WTC11 (cell line): ENCODE results near the gene ST6GALNAC3. TPM values are rescaled to one million over a fixed set of nuclear protein-coding genes. Genes with fewer than 3 reads are reported as not detected.

ENCODE experiments used
- ATAC-seq: fragments of 200-7000 bp; cut with Tn5 transposase; 2 replicates; pipeline ENCODE4 v1.10.0; 2021; ENCODE audit warnings: mild to moderate bottlenecking, moderate library complexity
- CTCF ChIA-PET: fragments of 300-600 bp; sonication (Branson Sonifier 250); formaldehyde crosslinking; loops from one replicate; lab custom pipeline; 2021; ENCODE audit warnings: antibody characterized with exemption; lab: Charles Lee
- POLR2A ChIA-PET: fragments of 350-600 bp; sonication (Branson Sonifier 250); formaldehyde crosslinking; loops from one replicate; lab custom pipeline; 2021; ENCODE audit warnings: antibody characterized with exemption; lab: Charles Lee
- DNase-seq: peaks from one replicate; pipeline ENCODE4 v3.0.0; 2021; ENCODE audit warnings: low spot score
- H3K27ac Mint-ChIP-seq: 2 replicates; pipeline ENCODE4 v1.8.0; 2021; ENCODE audit warnings: mixed read lengths
- H3K27me3 Mint-ChIP-seq: 2 replicates; pipeline ENCODE4 v1.8.0; 2021; ENCODE audit warnings: low read depth, mild to moderate bottlenecking, moderate library complexity, mixed read lengths
- H3K36me3 Mint-ChIP-seq: 2 replicates; pipeline ENCODE4 v1.8.0; 2021; ENCODE audit warnings: mixed read lengths
- H3K4me1 Mint-ChIP-seq: 2 replicates; pipeline ENCODE4 v1.8.0; 2022; ENCODE audit warnings: mixed read lengths
- H3K4me3 Mint-ChIP-seq: 2 replicates; pipeline ENCODE4 v1.8.0; 2021; ENCODE audit warnings: mild to moderate bottlenecking, moderate library complexity, mixed read lengths
- H3K9me3 Mint-ChIP-seq: 2 replicates; pipeline ENCODE4 v1.8.0; 2021; ENCODE audit warnings: mixed read lengths
- CBFB ChIP-seq: sonication (generic); formaldehyde crosslinking; IDR thresholded peaks from 2 replicates; pipeline ENCODE4 v1.8.1; 2022; ENCODE audit warnings: mild to moderate bottlenecking, low read depth, missing genetic modification reagents
- FOXJ3 ChIP-seq: sonication (generic); formaldehyde crosslinking; IDR thresholded peaks from 2 replicates; pipeline ENCODE4 v1.9.0; 2021; ENCODE audit warnings: missing genetic modification reagents, mild to moderate bottlenecking, borderline replicate concordance
- IRF2 ChIP-seq: sonication (generic); formaldehyde crosslinking; IDR thresholded peaks from 2 replicates; pipeline ENCODE4 v1.8.0; 2022; ENCODE audit warnings: low read depth, missing genetic modification reagents, borderline replicate concordance
- JUN ChIP-seq: sonication (generic); formaldehyde crosslinking; IDR thresholded peaks from 2 replicates; pipeline ENCODE4 v1.8.0; 2023; ENCODE audit warnings: mild to moderate bottlenecking, missing genetic modification reagents
- NFE2L1 ChIP-seq: sonication (generic); formaldehyde crosslinking; IDR thresholded peaks from 2 replicates; pipeline ENCODE4 v1.8.1; 2023; ENCODE audit warnings: missing genetic modification reagents
- SMAD3 ChIP-seq: sonication (generic); formaldehyde crosslinking; IDR thresholded peaks from 2 replicates; pipeline ENCODE4 v1.8.0; 2022; ENCODE audit warnings: missing genetic modification reagents, mild to moderate bottlenecking, borderline replicate concordance
- TEAD4 ChIP-seq: sonication (generic); formaldehyde crosslinking; IDR thresholded peaks from 2 replicates; pipeline ENCODE4 v1.8.0; 2022; ENCODE audit warnings: mild to moderate bottlenecking, missing genetic modification reagents
- ZNF263 ChIP-seq: sonication (generic); formaldehyde crosslinking; IDR thresholded peaks from 2 replicates; pipeline ENCODE4 v1.8.1; 2022; ENCODE audit warnings: low read depth, mild to moderate bottlenecking, moderate library complexity, missing genetic modification reagents
- ZNF317 ChIP-seq: sonication (generic); formaldehyde crosslinking; IDR thresholded peaks from 2 replicates; pipeline ENCODE4 v1.8.1; 2023; ENCODE audit warnings: low read depth, mild to moderate bottlenecking, moderate library complexity, missing genetic modification reagents, borderline replicate concordance
- total RNA-seq: library from RNA; stranded (reverse); gene quantifications from 3 replicates; pipeline ENCODE4 v1.2.3, GENCODE V29; 2021
- TF ChIP-seq, protein P1 (sequence below): fragments of 250-450 bp; sonication (Bioruptor Pico); IDR thresholded peaks from 2 replicates; pipeline ENCODE4 v1.9.0; 2021; ENCODE audit warnings: mild to moderate bottlenecking
- TF ChIP-seq, protein P2 (sequence below): sonication (generic); formaldehyde crosslinking; IDR thresholded peaks from 2 replicates; pipeline ENCODE4 v1.8.0; 2022; ENCODE audit warnings: missing genetic modification reagents
- TF ChIP-seq, protein P3 (sequence below): sonication (generic); formaldehyde crosslinking; IDR thresholded peaks from 2 replicates; pipeline ENCODE4 v1.8.1; 2022; ENCODE audit warnings: mild to moderate bottlenecking, moderate library complexity, missing genetic modification reagents
- TF ChIP-seq, protein P4 (sequence below): sonication (generic); formaldehyde crosslinking; IDR thresholded peaks from 2 replicates; pipeline ENCODE4 v1.8.1; 2023; ENCODE audit warnings: mild to moderate bottlenecking, missing genetic modification reagents, borderline replicate concordance
- TF ChIP-seq, protein P5 (sequence below): fragments of 250-450 bp; sonication (Bioruptor Pico); IDR thresholded peaks from 2 replicates; pipeline ENCODE4 v1.9.0; 2021; ENCODE audit warnings: moderate library complexity, mild to moderate bottlenecking, inconsistent platforms, borderline replicate concordance
- TF ChIP-seq, protein P6 (sequence below): sonication (generic); formaldehyde crosslinking; IDR thresholded peaks from 2 replicates; pipeline ENCODE4 v1.8.1; 2022; ENCODE audit warnings: low read depth, missing genetic modification reagents, borderline replicate concordance
- TF ChIP-seq, protein P7 (sequence below): fragments of 250-450 bp; sonication (Bioruptor Pico); IDR thresholded peaks from 2 replicates; pipeline ENCODE4 v1.8.0; 2021; ENCODE audit warnings: mild to moderate bottlenecking
- TF ChIP-seq, protein P8 (sequence below): fragments of 250-450 bp; sonication (Bioruptor Pico); IDR thresholded peaks from 2 replicates; pipeline ENCODE4 v1.9.0; 2021; ENCODE audit warnings: mild to moderate bottlenecking

Gene ST6GALNAC3
- total RNA-seq, 1 experiment from 2014 or later, result 11.9 TPM

DNA sequence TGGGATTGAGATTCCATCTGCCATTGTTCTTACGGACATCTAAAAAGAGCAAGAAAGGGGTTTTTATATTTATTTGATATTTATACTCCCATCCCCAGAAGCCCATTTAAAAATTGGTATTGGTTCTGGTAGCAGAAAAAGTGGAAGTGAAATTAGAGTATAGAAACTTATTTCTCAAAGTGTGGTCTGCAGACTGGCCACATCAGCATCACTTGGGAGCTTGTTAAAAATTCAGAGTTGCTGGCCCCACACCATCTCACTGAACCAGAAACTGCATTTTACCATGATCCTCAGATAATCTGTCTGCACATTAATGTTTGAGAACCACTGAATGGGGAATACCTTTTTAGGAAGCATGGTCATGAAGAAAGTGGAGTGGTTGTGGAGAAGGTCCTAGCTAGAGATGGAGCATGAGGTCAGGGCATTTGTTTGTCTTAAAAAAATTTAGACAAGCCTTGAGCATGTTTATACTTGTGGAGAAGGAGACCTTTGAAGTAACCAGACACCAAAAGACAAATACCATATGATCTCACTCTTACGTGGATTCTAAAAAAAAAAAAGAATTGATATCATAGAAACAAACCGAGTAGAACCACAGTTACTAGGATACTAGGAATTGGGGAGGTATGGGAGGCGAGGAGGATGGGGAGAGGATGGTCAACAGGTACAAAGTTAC, 116.3 kb downstream of the ST6GALNAC3 start (continued):
- TF ChIP-seq, protein P1, sequence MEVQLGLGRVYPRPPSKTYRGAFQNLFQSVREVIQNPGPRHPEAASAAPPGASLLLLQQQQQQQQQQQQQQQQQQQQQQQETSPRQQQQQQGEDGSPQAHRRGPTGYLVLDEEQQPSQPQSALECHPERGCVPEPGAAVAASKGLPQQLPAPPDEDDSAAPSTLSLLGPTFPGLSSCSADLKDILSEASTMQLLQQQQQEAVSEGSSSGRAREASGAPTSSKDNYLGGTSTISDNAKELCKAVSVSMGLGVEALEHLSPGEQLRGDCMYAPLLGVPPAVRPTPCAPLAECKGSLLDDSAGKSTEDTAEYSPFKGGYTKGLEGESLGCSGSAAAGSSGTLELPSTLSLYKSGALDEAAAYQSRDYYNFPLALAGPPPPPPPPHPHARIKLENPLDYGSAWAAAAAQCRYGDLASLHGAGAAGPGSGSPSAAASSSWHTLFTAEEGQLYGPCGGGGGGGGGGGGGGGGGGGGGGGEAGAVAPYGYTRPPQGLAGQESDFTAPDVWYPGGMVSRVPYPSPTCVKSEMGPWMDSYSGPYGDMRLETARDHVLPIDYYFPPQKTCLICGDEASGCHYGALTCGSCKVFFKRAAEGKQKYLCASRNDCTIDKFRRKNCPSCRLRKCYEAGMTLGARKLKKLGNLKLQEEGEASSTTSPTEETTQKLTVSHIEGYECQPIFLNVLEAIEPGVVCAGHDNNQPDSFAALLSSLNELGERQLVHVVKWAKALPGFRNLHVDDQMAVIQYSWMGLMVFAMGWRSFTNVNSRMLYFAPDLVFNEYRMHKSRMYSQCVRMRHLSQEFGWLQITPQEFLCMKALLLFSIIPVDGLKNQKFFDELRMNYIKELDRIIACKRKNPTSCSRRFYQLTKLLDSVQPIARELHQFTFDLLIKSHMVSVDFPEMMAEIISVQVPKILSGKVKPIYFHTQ, result no peak
- TF ChIP-seq, all 79 proteins: peak for 0

DNA sequence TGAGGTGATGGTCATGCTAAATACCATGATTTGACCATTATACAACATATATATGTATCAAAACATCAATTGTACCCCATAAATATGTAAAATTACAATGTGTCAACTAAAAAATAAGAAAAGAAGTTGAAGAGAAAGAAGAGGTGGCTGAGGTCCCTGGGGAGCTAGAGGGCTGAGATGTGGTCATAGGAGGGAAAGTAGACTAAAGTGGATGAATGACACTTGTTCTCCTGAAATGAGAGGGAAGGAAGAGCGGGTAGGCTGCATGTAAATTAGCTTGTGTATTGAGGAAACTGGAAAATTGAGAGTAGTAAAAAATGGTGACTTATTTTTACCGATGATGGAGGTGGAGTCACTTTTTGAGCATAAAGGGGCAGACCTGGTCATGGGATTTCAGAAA, 117.0 kb downstream of the ST6GALNAC3 start:
- H3K9me3 Mint-ChIP-seq, result no peaks in the 10 kb centered on the region
- ChIA-PET POLR2A (no interaction called here), CTCF (interaction anchor here (0.7 kb wide), 1 partner anchor 51 kb away, joined by 3 read pairs; no protein-coding TSS in a partner anchor)
- no peak overlapping the region for H3K27ac Mint-ChIP-seq
- no peak overlapping the region for H3K4me3 Mint-ChIP-seq
- DNase-seq, result no peak
- H3K27me3 Mint-ChIP-seq, result no peaks in the 10 kb centered on the region
- no peaks in the 10 kb centered on the region for H3K36me3 Mint-ChIP-seq
- no peak for ATAC-seq
- peaks cover 14% of the 10 kb centered on the region; the same call in 1 of the 2 replicates for H3K4me1 Mint-ChIP-seq
- TF ChIP-seq, protein P2, sequence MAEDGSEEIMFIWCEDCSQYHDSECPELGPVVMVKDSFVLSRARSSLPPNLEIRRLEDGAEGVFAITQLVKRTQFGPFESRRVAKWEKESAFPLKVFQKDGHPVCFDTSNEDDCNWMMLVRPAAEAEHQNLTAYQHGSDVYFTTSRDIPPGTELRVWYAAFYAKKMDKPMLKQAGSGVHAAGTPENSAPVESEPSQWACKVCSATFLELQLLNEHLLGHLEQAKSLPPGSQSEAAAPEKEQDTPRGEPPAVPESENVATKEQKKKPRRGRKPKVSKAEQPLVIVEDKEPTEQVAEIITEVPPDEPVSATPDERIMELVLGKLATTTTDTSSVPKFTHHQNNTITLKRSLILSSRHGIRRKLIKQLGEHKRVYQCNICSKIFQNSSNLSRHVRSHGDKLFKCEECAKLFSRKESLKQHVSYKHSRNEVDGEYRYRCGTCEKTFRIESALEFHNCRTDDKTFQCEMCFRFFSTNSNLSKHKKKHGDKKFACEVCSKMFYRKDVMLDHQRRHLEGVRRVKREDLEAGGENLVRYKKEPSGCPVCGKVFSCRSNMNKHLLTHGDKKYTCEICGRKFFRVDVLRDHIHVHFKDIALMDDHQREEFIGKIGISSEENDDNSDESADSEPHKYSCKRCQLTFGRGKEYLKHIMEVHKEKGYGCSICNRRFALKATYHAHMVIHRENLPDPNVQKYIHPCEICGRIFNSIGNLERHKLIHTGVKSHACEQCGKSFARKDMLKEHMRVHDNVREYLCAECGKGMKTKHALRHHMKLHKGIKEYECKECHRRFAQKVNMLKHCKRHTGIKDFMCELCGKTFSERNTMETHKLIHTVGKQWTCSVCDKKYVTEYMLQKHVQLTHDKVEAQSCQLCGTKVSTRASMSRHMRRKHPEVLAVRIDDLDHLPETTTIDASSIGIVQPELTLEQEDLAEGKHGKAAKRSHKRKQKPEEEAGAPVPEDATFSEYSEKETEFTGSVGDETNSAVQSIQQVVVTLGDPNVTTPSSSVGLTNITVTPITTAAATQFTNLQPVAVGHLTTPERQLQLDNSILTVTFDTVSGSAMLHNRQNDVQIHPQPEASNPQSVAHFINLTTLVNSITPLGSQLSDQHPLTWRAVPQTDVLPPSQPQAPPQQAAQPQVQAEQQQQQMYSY (CRISPR knock-in tag), result no peak
- TF ChIP-seq SMAD3 (CRISPR knock-in tag) (no peak), CBFB (CRISPR knock-in tag) (no peak), FOXJ3 (CRISPR knock-in tag) (no peak), JUN (CRISPR knock-in tag) (no peak), ZNF317 (no peak), TEAD4 (CRISPR knock-in tag) (no peak), IRF2 (CRISPR knock-in tag) (no peak), NFE2L1 (CRISPR knock-in tag) (no peak), ZNF263 (CRISPR knock-in tag) (no peak)
- TF ChIP-seq, protein P3, sequence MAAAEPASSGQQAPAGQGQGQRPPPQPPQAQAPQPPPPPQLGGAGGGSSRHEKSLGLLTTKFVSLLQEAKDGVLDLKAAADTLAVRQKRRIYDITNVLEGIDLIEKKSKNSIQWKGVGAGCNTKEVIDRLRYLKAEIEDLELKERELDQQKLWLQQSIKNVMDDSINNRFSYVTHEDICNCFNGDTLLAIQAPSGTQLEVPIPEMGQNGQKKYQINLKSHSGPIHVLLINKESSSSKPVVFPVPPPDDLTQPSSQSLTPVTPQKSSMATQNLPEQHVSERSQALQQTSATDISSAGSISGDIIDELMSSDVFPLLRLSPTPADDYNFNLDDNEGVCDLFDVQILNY (CRISPR knock-in tag), result no peak
- TF ChIP-seq, protein P4, sequence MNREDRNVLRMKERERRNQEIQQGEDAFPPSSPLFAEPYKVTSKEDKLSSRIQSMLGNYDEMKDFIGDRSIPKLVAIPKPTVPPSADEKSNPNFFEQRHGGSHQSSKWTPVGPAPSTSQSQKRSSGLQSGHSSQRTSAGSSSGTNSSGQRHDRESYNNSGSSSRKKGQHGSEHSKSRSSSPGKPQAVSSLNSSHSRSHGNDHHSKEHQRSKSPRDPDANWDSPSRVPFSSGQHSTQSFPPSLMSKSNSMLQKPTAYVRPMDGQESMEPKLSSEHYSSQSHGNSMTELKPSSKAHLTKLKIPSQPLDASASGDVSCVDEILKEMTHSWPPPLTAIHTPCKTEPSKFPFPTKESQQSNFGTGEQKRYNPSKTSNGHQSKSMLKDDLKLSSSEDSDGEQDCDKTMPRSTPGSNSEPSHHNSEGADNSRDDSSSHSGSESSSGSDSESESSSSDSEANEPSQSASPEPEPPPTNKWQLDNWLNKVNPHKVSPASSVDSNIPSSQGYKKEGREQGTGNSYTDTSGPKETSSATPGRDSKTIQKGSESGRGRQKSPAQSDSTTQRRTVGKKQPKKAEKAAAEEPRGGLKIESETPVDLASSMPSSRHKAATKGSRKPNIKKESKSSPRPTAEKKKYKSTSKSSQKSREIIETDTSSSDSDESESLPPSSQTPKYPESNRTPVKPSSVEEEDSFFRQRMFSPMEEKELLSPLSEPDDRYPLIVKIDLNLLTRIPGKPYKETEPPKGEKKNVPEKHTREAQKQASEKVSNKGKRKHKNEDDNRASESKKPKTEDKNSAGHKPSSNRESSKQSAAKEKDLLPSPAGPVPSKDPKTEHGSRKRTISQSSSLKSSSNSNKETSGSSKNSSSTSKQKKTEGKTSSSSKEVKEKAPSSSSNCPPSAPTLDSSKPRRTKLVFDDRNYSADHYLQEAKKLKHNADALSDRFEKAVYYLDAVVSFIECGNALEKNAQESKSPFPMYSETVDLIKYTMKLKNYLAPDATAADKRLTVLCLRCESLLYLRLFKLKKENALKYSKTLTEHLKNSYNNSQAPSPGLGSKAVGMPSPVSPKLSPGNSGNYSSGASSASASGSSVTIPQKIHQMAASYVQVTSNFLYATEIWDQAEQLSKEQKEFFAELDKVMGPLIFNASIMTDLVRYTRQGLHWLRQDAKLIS (CRISPR knock-in tag), result no peak
- TF ChIP-seq, protein P5, sequence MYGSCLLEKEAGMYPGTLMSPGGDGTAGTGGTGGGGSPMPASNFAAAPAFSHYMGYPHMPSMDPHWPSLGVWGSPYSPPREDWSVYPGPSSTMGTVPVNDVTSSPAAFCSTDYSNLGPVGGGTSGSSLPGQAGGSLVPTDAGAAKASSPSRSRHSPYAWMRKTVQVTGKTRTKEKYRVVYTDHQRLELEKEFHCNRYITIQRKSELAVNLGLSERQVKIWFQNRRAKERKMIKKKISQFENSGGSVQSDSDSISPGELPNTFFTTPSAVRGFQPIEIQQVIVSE (CRISPR knock-in tag), result no peak
- TF ChIP-seq, protein P6, sequence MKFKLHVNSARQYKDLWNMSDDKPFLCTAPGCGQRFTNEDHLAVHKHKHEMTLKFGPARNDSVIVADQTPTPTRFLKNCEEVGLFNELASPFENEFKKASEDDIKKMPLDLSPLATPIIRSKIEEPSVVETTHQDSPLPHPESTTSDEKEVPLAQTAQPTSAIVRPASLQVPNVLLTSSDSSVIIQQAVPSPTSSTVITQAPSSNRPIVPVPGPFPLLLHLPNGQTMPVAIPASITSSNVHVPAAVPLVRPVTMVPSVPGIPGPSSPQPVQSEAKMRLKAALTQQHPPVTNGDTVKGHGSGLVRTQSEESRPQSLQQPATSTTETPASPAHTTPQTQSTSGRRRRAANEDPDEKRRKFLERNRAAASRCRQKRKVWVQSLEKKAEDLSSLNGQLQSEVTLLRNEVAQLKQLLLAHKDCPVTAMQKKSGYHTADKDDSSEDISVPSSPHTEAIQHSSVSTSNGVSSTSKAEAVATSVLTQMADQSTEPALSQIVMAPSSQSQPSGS, result no peak
- TF ChIP-seq, protein P7, sequence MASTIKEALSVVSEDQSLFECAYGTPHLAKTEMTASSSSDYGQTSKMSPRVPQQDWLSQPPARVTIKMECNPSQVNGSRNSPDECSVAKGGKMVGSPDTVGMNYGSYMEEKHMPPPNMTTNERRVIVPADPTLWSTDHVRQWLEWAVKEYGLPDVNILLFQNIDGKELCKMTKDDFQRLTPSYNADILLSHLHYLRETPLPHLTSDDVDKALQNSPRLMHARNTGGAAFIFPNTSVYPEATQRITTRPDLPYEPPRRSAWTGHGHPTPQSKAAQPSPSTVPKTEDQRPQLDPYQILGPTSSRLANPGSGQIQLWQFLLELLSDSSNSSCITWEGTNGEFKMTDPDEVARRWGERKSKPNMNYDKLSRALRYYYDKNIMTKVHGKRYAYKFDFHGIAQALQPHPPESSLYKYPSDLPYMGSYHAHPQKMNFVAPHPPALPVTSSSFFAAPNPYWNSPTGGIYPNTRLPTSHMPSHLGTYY (CRISPR knock-in tag), result no peak
- TF ChIP-seq, protein P8, sequence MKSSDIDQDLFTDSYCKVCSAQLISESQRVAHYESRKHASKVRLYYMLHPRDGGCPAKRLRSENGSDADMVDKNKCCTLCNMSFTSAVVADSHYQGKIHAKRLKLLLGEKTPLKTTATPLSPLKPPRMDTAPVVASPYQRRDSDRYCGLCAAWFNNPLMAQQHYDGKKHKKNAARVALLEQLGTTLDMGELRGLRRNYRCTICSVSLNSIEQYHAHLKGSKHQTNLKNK (CRISPR knock-in tag), result no peak
